ENCODE results near the gene TPPP2. TPM values are rescaled to one million over a fixed set of nuclear protein-coding genes. Genes with fewer than 3 reads are reported as not detected.

TPPP2 gene
- total and polyA plus RNA-seq, 10 of the 15 experiments (the other 5 are each of a cell fraction or from before 2014, with no cell fraction given), result not detected

- 67% methylated on average over 4 of the region's 4 CpGs for WGBS (ENCODE audit: insufficient coverage, insufficient replicate concordance, low lambda C conversion rate, missing lambda C conversion rate)
- Histone ChIP-seq H2AFZ (ENCODE audit: control insufficient read depth, low read depth, low read length) (no peak overlapping the region), H3K9ac (ENCODE audit: control insufficient read depth, insufficient read depth, low read length) (no peak overlapping the region), H4K20me1 (ENCODE audit: control insufficient read depth, insufficient read depth) (no peaks in the 10 kb centered on the region), H3K79me2 (ENCODE audit: control insufficient read depth, insufficient read depth, low read length) (no peaks in the 10 kb centered on the region), H3K36me3 (ENCODE audit: control insufficient read depth in 2 of 2, insufficient read depth in 2 of 2, low read length in 1 of 2) (peaks cover 3 to 9% of the 10 kb centered on the region in 2 experiments), H3K4me1 (ENCODE audit: control insufficient read depth, insufficient read depth, low read length) (no peaks in the 10 kb centered on the region), H3K4me2 (ENCODE audit: control insufficient read depth, insufficient read depth) (no peak overlapping the region), H3K4me3 (no peak overlapping the region), H3K27me3 (replicated peaks in 1 of 2; ENCODE audit: control insufficient read depth in 2 of 2, insufficient read depth in 2 of 2, low read length in 1 of 2) (no peaks in the 10 kb centered on the region), H3K9me3 (replicated peaks; ENCODE audit: control insufficient read depth, insufficient read depth, low read length) (no peaks in the 10 kb centered on the region), H3K27ac (ENCODE audit: control insufficient read depth, insufficient read depth) (no peak overlapping the region)
- no peak for TF ChIP-seq ATF3 (IDR thresholded peaks at IDR 0.05; ENCODE audit: borderline replicate concordance, extremely low read depth, low read depth, low read length)
- TF ChIP-seq ZNF217 (IDR thresholded peaks at IDR 0.05), result no peak
- TF ChIP-seq SMAD5 (IDR thresholded peaks at IDR 0.05; ENCODE audit: low read depth), result no peak
- no peak for TF ChIP-seq CBFB (IDR thresholded peaks at IDR 0.05; ENCODE audit: low read depth)
- no peak for TF ChIP-seq MYC (IDR thresholded peaks at IDR 0.05; ENCODE audit: insufficient read depth, insufficient read length, insufficient replicate concordance, low read length, severe bottlenecking)
- TF ChIP-seq ZNF622 (IDR thresholded peaks at IDR 0.05), result no peak
- no peak for TF ChIP-seq STAT1 (conservative IDR thresholded peaks at IDR 0.05)
- no peak for TF ChIP-seq RFX5 (IDR thresholded peaks at IDR 0.05; ENCODE audit: low read depth, low read length)
- no peak for TF ChIP-seq BCL3 (IDR thresholded peaks at IDR 0.05; ENCODE audit: borderline replicate concordance, insufficient read depth, low read depth, low read length, poor library complexity, severe bottlenecking)
- no peak for TF ChIP-seq FOXM1 (IDR thresholded peaks at IDR 0.05; ENCODE audit: low read depth, low read length)
- no peak for TF ChIP-seq HDAC6 (IDR thresholded peaks at IDR 0.05; ENCODE audit: unreplicated experiment)
- in situ Hi-C loops (cut with MboI) (no loop called here), intact Hi-C loops (cut with micrococcal nuclease; ENCODE audit: unreplicated experiment) (no loop called here)
- FAIRE-seq (no peak), ATAC-seq (no peak), DNase-seq (ENCODE audit: low read depth, low spot score) (no peak)
- BruUV-seq (replicated peaks), result no TSS peak
- SMC1A ChIA-PET (ENCODE audit: uncharacterized antibody, unreplicated experiment), result interaction anchor here (1.0 kb wide), 1 partner anchor 15 kb away, joined by 5 read pairs; no protein-coding TSS in a partner anchor
- POLR2A ChIA-PET, result no interaction called here
- CTCF ChIA-PET, result interaction anchor here (0.8 to 1.4 kb wide), 3 partner anchors 9 to 105 kb away, joined by 3 read pairs; no protein-coding TSS in a partner anchor
- RAD21 ChIA-PET (ENCODE audit: unreplicated experiment), result interaction anchor here (2.2 kb wide), 1 partner anchor 15 kb away, joined by 6 read pairs; no protein-coding TSS in a partner anchor
Measured at GRCh38 chr14:20999591-20999990, 30.4 kb upstream of the TPPP2 start.

Measured in GM12878 (cell line).